A673 (cell line): ENCODE measurements around the gene METTL27. TPM values are rescaled to one million over a fixed set of nuclear protein-coding genes. Genes with fewer than 3 reads are reported as not detected.

Experiments
- BruUV-seq: library from RNA; stranded (reverse); fragments of 400-500 nt; replicated peaks from 2 replicates; lab custom pipeline; 2021; lab: Mats Ljungman, UMichigan
- CTCF ChIA-PET: fragments of 300-600 bp; sonication (Branson Sonifier 250); formaldehyde crosslinking; loops from one replicate; lab custom pipeline; 2022; ENCODE audit warnings: antibody characterized with exemption; lab: Charles Lee
- POLR2A ChIA-PET: fragments of 300-600 bp; sonication (Branson Sonifier 250); formaldehyde crosslinking; loops from one replicate; lab custom pipeline; 2022; ENCODE audit warnings: antibody characterized with exemption; ENCODE audit not compliant: low non-redundant PET; lab: Charles Lee
- DNase-seq: peaks from one replicate; pipeline ENCODE4 v3.0.0-alpha.2; 2015; ENCODE audit warnings: low spot score
- H3K27ac ChIP-seq: fragments of 200-600 bp; sonication (generic); 2 replicates; pipeline ENCODE4 v1.5.1; 2016; ENCODE audit warnings: mixed run types, low read depth, mild to moderate bottlenecking, mixed read lengths, antibody characterized with exemption, low read length; ENCODE audit not compliant: poor library complexity, severe bottlenecking
- H3K27me3 ChIP-seq: fragments of 200-600 bp; sonication (generic); replicated peaks from 2 replicates; pipeline ENCODE4 v1.6.1; 2017; ENCODE audit warnings: mixed run types, low read depth, mild to moderate bottlenecking, mixed read lengths, antibody characterized with exemption, low read length; ENCODE audit not compliant: insufficient read depth, poor library complexity
- H3K36me3 ChIP-seq: fragments of 200-600 bp; sonication (generic); 2 replicates; pipeline ENCODE4 v1.6.1; 2016; ENCODE audit warnings: mixed run types, mild to moderate bottlenecking, mixed read lengths, antibody characterized with exemption, low read length; ENCODE audit not compliant: insufficient read depth, poor library complexity, severe bottlenecking
- H3K4me1 ChIP-seq: fragments of 200-600 bp; sonication (generic); 2 replicates; pipeline ENCODE4 v1.6.1; 2017; ENCODE audit warnings: mixed run types, mild to moderate bottlenecking, mixed read lengths, antibody characterized with exemption, low read length; ENCODE audit not compliant: insufficient read depth, poor library complexity, severe bottlenecking
- H3K4me3 ChIP-seq: fragments of 200-600 bp; sonication (generic); 2 replicates; pipeline ENCODE4 v1.5.1; 2016; ENCODE audit warnings: low read depth, mixed run types, mild to moderate bottlenecking, mixed read lengths, low read length; ENCODE audit not compliant: poor library complexity, severe bottlenecking
- H3K9me3 ChIP-seq: fragments of 200-600 bp; sonication (generic); 2 replicates; pipeline ENCODE4 v1.6.1; 2016; ENCODE audit warnings: mixed run types, low read depth, mild to moderate bottlenecking, mixed read lengths, antibody characterized with exemption, low read length; ENCODE audit not compliant: poor library complexity, severe bottlenecking
- EZH2 ChIP-seq: fragments of 200-600 bp; sonication (generic); IDR thresholded peaks from 2 replicates; pipeline ENCODE4 v1.6.1; 2017; ENCODE audit warnings: borderline replicate concordance, low read depth, mild to moderate bottlenecking, mixed read lengths, antibody characterized with exemption, low read length; ENCODE audit not compliant: poor library complexity, severe bottlenecking
- intact Hi-C: fragments of 100-400 bp; cut with micrococcal nuclease; formaldehyde crosslinking; loops from one replicate; pipeline ENCODE4 v1.10.0; 2022; ENCODE audit not compliant: unreplicated experiment
- total RNA-seq: library from RNA; stranded (reverse); gene quantifications from 2 replicates; pipeline ENCODE4 v1.2.3, GENCODE V29; 2021
- TF ChIP-seq, protein P1 (sequence below): fragments of 300-800, 200-600 bp; sonication (generic); conservative IDR thresholded peaks from 2 replicates; pipeline ENCODE4 v1.5.1; 2017; ENCODE audit warnings: low read depth, mild to moderate bottlenecking, antibody characterized with exemption, low read length, moderate library complexity, mixed read lengths

METTL27 gene
- total RNA-seq, 1 experiment from 2014 or later = not detected

DNA sequence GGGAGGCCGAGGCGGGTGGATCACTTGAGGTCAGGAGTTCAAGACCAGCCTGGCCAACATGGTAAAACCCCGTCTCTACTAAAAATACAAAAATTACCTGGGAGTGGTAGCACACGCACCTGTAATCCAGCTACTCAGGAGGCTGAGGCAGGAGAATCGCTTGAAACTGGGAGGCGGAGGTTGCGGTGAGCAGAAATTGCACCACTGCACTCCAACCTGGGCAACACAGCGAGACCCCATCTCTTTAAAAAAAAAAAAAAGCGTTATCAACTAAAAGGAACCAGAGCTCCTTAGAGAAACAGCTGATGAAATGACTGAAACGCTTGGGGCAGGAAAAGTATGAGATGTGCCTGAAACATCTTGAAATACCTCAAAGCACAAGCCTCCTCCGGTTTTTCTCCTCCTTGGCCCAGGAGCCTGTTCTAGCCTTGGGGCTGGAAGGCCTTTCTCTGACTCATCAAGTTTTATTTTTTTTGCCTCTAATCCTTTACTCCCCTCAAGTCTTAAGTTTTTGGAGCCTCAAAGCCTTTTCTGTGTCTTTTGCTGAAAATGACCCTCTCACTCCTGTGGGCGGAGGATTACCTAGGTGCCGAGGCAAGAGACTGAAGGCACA is 2.6 kb upstream of the METTL27 start:
- no peaks in the 10 kb centered on the region for H3K36me3 ChIP-seq
- peaks cover 10% of the 10 kb centered on the region for H3K4me1 ChIP-seq
- H3K27me3 ChIP-seq = no peaks in the 10 kb centered on the region
- ChIA-PET CTCF (no interaction called here), POLR2A (no interaction called here)
- H3K27ac ChIP-seq = no peak overlapping the region
- no peak for DNase-seq
- no TSS peak for BruUV-seq
- H3K4me3 ChIP-seq = no peak overlapping the region
- H3K9me3 ChIP-seq = no peaks in the 10 kb centered on the region
- no peak for TF ChIP-seq EZH2
- TF ChIP-seq, protein P1, sequence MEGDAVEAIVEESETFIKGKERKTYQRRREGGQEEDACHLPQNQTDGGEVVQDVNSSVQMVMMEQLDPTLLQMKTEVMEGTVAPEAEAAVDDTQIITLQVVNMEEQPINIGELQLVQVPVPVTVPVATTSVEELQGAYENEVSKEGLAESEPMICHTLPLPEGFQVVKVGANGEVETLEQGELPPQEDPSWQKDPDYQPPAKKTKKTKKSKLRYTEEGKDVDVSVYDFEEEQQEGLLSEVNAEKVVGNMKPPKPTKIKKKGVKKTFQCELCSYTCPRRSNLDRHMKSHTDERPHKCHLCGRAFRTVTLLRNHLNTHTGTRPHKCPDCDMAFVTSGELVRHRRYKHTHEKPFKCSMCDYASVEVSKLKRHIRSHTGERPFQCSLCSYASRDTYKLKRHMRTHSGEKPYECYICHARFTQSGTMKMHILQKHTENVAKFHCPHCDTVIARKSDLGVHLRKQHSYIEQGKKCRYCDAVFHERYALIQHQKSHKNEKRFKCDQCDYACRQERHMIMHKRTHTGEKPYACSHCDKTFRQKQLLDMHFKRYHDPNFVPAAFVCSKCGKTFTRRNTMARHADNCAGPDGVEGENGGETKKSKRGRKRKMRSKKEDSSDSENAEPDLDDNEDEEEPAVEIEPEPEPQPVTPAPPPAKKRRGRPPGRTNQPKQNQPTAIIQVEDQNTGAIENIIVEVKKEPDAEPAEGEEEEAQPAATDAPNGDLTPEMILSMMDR = no peak
- intact Hi-C loops = no loop called here

DNA sequence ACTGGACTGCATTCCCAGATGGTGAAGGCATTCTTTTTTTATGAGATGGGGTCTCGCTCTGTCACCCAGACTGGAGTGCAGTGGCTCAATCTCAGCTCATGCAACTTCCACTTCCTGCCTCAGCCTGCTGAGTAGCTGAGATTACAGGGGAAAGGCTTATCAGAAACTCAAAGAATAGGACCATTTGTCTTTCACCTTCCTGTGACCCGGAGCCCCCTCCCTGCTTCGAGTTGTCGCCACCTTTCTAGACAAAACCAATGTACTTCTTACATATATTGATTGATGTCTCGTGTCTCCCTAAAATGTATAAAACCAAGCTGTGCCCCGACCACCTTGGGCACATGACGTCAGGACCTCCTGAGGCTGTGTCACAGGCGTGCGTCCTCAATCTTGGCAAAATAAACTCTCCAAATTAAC is 1.8 kb upstream of the METTL27 start:
- Histone ChIP-seq H3K4me3 (no peak overlapping the region), H3K9me3 (no peaks in the 10 kb centered on the region), H3K36me3 (no peaks in the 10 kb centered on the region), H3K27me3 (no peaks in the 10 kb centered on the region), H3K27ac (no peak overlapping the region), H3K4me1 (peaks cover 10% of the 10 kb centered on the region)
- BruUV-seq = no TSS peak
- DNase-seq = no peak
- POLR2A ChIA-PET = no interaction called here
- TF ChIP-seq EZH2 = no peak
- TF ChIP-seq, protein P1 = no peak
- intact Hi-C loops = no loop called here
- CTCF ChIA-PET = no interaction called here

DNA sequence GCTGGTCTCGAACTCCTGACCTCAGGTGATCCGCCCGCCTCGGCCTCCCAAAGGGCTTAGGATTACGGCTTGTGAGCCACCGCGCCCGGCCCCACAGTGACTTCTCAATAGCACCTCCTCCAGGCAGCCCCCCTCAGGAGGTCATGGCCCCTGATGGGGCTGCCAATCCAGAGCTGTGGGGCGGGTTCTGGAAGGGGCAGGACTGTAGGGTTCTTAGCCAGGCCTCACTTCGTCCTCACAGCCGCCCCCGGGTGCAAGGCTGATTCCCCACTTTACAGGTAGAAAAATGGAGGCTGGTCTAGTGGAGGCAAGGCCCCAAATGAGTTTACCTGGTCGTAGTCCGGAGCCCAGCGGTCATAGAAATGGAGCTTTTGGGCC is 638 bp downstream of the METTL27 start:
- no TSS peak for BruUV-seq
- Histone ChIP-seq H3K9me3 (no peaks in the 10 kb centered on the region), H3K27ac (peak overlapping the region; percentile 56), H3K27me3 (no peaks in the 10 kb centered on the region), H3K36me3 (no peaks in the 10 kb centered on the region), H3K4me1 (peaks cover 10% of the 10 kb centered on the region), H3K4me3 (peak overlapping the region; percentile 65)
- no peak for DNase-seq
- POLR2A ChIA-PET = no interaction called here
- intact Hi-C loops = no loop called here
- CTCF ChIA-PET = no interaction called here
- TF ChIP-seq, protein P1 = no peak
- TF ChIP-seq EZH2 = no peak
